GM19324 (cell line): ENCODE results near the gene MAP2K7.
A peak's percentile ranks its signal among the peaks of the same experiment; 100 is the strongest.
"Not testable (repeated sequence)": the region's sequence is repeated elsewhere in the genome, so short reads cannot be mapped to it uniquely, and the experiment has no call there.

ENCODE experiments used
- ATAC-seq: cut with Tn5 transposase; IDR thresholded peaks from one replicate; pipeline ENCODE4 v1.9.1; 2021; ENCODE audit warnings: mild to moderate bottlenecking, moderate library complexity; ENCODE audit not compliant: unreplicated experiment, low FRiP score

Gene MAP2K7

DNA sequence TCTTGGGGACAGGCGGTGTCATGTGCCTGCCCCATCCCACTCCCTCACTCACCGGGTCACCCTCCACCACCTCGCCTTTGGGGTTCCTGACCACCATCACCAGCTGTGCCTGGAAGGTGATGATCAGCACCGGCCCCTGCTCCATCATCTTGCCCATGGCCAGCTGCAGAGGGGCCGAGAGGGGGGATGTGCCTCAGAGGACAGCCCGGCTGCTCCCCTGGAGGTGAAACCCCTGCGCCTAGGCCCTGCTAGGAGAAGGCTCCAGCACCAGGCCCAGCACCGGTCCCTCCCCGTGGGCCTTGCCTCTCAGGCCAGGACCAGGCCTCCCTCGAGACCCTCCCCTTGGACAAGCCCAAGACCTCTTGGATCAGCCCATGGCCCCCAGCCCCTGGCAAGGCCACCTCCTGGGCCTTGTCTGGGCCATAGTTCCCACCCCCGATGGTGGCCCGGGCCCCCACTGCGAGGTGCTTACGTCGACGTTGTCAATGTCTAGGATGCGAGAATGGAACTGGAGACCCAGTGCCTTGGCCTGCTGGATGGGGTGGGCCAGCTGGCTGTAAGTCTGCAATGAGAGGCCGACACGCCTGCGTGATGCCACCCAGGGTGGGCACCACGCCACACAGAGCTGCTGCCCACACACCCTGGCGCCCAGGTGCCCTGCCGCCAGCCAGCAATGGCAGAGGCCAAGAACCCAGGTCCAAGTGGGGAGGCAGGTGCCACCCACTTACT is 24.1 kb downstream of the MAP2K7 start:
- ATAC-seq: no peak

DNA sequence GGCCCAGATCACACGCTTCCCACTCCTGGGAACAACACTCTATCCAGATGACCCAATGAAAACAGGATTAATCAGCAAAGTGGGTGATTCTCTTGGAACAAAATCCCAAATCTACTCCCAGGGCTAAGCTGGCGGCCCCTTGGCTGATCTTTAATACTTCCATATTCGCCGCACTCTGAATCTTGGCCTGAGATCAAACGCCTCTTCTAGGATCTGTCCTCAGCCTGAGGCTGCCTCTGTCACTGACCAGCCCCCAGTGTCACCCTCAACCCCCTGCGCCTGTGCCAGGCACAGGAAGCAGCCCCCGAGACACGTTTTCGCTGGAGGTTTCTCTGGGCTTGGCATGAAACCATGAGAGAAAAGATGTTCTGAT is 24.6 kb downstream of the MAP2K7 start:
- no peak for ATAC-seq

DNA sequence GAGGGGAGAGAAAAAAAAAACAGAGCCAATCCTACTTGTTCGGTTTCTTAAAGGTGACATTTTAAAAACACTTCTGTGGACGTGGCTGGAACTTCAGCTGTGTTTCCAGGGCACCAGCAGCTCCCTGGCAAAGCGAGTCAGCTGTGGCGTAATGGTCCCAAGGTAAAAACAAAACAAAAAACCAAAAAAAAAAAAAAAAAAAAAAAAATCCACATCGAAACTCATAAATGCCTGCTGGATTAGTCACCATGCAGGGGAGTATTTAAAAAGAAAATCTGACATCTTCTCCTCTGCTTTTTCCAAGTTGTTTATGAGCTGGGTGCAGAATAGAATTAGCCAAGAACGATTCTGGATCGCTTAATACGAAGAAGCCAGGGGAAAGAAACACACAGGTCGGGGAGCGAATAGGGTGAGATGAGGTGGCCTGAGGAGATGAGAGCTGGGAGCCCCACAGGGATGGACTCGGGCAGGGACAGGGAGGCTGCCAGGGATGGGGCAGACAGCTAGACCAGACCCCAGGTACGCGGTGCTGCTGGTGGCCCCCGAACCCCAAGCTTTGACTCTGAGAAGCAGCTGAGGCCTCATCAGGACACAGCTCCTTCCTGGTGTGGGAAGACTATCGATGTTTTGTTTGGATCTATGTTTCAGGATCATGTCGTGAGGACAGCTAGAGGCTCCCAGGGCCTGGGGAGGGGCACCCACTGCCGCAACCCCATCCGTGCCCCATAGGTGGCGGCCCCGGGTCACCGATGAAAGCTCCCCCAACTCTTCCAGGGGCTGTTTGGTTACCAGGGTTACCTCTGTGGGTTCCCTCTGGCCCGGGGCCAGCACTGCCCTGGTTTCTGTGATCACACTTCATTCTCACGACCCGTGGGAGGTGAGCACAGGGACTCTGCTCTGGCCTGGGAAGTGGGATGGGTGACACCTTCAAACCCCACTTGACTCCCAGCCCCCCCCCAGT is 25.3 kb downstream of the MAP2K7 start:
- no peak for ATAC-seq

DNA sequence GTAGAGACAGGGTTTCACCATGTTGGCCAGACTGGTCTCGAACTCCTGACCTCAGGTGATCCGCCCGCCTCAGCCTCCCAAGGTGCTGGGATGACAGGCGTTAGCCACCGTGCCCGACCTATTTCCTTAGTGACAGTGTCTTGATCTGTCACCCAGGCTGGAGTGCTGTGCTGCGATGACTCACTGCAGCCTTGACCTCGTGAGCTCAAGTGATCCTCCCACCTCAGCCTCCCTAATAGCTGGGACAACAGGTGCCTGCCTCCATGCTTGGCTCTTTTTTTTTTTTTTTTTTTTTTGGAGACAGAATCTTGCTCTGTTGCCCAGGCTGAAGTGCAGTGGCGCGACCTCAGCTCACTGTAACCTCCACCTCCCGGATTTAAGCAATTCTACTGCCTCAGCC is 26.4 kb downstream of the MAP2K7 start:
- not testable (repeated sequence) for ATAC-seq

DNA sequence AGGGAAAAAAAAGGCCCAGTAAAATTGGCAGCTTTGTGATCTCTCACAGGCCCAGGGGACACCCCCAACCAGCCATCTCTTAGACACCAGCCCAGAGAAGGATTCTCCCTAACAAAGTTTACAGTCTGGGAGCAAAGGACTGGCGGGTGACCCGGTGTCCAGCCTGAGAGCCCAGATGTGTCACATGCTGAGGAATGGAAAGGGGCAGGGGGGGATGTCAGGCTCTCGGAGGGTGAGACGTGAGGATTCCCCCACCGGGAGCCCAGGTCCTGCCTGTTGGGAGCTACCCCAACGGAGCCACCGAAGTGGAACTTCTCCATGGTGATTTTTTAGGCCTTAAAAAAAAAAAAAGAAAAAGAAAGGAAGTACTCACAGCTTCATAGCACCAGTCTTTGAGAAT is 27.1 kb downstream of the MAP2K7 start:
- ATAC-seq: no peak

DNA sequence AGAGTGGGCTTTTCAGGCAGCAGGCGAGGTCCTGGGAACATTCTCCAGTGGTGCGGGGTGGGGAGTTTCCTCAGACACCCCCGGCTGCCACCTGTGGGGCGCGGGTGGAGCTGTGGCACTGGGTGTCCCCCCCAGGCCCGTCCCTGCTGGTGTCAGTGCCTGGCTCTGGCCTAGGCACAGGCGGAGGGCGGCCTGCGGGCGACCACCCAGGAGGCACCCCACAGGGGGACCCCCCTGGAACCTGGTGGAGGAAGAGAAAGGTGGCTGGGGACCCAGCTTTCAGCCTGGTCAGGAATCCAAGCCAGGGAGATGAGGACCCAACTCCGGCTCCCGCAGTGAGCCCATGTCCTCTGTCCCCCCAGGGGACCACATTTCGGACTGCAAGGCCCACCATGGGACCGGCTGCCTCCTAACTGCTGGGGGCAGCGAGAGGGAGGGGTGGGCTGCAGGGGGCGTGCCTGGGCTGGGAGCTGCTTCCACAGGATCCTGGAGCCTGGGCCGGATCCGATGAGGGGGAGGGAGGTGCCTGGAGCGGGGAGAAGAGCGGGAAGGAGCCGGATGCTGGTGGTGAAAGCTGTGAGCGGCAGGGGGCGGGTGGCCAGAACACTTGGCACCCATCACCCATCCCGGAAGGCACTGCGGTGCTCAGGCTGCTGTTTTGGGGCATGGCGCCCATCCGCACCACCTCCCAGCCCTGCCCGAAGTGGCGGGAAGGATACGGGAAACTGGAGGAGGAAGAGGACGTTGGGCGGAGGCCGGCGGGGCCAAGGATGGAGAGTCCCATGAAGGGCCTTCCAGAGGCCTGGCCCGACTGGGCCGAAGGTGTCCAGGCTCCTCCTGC is 27.8 kb downstream of the MAP2K7 start:
- ATAC-seq: no peak

DNA sequence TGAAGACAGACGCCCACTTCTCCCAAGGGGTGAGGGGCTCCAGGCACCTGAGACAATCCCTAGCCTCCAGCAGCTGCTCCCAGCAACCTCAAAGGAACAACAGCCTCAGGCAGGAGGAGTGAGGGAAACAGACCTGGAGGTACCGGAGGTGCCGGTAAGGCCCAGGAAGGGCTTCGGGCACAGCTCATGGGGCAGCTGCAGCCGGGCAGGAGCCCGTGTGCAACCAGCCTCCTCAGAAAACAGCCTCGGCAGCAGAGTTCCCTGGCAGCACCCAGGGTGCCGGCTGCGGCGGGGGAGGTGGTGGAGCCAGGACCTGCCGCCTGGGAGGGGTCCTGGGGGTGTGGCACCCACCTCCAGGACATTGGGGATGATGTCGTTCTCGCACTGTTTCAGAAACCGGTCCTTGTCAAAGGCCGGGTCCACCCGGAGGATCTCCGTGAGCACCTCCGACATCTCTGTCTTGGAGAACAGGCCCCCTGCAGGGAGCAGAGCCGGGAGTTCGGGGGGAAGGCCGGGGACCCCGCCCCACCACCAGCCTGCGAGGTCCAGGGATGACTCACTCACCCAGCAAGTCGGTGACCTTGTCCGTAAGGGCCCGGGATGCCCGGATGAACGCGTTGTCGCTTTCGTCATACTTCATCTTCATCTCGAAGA is 28.7 kb downstream of the MAP2K7 start:
- no peak for ATAC-seq

DNA sequence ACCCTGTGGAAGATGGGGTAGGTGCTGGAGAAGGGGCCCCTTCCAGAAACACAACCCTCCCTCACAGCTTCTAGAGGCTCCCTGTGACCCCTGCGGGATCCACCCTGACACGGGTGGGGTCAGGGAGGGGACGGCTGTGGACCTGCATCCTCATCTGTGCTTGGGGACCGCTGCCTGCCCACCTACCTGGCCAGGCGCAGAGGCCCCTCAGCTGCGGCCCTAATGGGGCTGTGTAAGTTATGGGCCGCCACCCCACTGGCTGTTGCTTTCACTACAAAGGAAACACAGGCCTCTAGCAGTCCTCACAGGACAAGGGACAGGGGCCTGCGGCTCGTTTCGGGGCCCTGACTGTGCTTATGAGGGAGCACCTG is 29.2 kb downstream of the MAP2K7 start:
- no peak for ATAC-seq

DNA sequence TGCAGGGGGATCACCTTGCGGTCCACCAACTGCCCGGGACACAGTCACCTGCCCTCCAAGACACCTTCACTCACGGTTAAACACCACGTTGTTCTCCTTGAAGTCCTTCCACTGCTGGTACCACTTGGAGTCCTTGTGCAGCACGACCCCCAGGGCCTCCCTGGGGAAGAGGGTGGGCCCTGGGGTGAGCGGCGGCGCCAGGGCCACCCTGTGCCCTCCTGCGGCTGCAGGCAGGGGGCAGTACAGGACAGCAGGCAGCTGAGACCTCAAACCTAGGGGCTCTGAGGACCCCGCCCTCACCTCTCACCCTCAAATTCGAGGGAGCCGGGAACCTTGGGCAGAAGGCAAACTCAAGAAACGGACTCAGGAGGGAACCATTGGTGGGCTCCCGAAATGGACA is 29.7 kb downstream of the MAP2K7 start:
- ATAC-seq: no peak

DNA sequence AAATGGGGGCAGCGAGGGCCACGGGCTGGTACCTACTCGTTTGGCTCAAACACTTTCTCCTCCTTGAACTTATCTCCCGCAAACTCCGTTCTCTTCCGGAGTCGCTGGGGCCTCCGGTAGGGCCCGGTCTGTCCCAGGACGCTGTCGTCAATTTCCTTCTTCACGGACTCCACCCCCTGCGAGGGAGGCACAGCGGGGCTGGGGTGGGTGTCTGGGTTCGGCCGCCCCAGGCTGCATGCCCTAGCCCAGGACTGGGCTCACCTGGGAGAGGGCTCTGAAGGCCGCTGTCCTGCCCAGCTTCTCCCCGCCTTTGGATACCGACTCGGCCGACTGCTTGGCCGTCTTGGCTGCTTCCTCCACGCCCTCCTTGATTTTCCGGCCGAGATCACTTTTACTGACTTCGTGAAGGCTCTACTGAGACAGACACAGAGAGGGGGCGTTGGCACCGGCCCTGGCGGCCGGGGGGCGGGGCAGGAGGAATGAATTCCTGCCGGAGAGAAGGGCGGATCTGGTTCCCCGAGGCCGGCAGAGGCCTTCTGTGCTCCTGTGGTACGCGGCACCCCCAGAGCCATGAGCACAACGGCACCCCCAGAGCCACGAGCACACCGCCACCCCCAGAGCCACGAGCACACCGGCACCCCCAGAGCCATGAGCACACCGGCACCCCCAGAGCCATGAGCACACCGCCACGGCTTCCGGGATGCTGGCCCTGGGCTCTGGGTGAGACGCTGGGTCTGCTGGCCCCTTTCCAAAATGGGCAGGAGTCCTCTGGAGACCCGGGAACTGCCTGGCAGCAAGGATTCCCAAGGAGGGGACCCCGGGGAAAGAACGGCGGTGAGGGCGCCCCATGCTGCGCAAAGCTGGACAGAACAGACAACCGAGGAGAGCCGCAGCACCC is 30.4 kb downstream of the MAP2K7 start:
- ATAC-seq: no peak

DNA sequence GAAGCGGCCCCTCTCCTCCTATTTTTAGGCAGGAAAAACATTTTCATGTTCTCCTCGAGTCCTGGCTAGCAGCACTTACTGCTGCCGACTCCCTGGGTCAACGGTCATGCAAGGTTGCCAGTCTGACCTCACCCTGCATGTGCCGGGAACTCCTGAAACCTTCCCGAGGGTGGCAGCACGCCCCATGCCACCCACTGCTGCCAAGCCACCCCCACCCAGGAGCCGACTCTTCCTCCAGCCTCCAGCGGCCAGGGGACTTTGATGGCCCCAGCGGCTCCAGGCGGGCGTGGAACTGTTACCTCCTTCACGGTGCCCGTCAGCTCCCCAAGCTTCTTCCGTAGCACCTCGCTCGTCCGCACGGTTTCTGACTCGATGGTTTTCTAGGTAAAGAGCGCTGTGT is 31.1 kb downstream of the MAP2K7 start:
- ATAC-seq: no peak

DNA sequence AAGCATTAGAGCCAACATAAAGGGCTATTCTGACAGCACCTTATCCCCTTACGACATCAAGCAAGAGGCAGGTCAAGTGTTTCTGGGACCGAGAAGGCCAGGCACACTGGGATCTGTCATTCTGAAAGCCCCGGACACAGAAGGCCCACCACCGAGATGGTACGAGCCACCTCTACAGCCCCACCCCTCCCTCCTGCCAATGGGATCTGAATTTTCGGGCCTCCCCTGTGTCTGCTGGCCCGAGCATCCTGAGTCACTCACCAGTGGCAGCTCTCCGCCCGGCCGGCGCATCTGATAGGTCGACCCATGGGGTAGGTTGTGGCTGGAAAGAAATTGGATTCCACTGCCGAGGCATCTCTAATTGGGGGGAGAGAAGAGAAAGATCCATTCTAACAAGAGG is 37.2 kb downstream of the MAP2K7 start:
- no peak for ATAC-seq

DNA sequence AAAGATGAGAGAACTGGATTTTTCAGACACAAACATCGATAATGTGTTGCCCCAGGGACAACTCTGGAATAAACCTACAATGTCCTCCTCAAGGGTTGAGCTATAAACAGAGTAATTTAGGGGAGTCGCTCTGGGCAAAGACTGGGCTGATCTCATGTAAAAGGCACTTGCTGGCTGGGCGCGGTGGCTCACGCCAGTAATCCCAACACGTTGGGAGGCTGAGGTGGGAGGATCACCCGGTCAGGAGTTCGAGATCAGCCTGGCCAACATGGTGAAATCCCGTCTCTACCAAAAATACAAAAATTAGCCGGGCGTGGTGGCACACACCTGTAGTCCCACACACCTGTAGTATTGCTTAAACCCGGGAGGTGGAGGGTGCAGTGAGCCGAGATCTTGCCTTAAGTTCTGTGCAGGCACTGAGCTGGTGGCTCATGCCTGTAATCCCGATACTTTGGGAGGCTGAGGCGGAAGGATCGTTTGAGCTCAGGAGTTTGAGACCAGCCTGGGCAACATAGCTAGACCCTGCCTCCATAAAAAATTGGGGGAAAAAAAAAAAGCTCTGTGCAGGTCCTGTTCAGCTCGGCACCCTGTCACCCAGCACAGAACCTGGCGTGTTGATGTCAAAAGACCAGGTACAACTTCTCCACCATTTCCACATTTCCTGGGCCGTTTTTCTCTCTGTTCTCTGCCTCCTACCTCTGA is 38.4 kb downstream of the MAP2K7 start:
- no peak for ATAC-seq

DNA sequence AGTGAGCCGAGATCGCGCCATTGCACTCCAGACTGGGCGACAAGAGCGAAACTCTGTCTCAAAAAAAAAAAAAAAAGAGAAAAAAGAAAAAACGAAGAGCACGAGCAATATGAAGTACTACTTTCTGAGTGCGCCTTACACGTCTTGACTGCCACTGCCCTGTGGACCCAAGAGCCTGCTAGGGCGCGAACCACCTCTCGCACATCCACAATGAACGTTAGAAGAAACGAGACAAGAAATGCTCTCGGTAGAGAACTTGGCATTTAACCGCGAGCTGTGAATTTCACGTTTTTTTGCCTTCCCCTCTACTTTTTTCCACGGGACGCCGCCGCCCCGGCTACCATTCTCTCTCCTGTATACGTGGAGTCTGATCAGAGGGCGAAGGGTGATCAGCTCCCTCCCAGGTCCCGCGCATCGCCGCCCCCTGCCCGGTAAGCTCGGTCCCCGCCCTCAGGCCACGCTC is 39.3 kb downstream of the MAP2K7 start:
- ATAC-seq: no peak

DNA sequence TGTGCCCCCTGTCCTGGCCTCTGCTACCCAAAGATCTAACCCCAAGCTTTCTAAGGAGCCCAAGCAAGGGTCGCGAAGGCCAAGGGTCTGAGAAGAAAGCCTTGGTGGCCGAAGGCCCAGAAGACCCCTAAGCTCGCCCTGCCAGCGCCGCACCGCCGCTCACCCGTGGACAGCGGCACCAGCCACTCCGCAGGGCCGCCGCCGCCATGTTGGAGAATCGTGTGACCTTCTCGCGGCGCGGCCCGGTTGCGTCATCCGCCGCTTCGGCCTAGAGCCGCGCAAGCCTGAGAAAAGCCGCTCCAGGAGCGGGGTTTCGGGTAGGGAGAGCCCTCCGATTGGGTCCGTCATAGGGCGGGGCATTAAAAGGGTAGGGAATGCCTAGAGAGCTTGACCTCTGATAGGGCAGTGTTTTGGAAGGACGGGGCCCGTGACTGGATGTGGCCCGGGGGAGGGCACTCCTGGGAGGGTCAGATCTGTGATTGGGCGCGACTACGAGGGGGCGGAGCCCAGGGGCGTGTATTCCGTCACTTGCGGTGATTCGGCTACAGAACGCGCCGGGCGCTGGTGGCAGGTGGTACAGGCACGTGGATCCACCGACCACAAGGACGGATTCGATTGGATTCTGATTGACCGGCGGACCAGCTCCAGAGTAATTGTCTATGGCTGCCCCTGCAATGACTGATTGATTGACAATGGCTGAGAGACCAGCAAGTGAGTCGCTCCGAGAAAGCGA is 39.9 kb downstream of the MAP2K7 start, which contains the start of gene TIMM44:
TSS of gene TIMM44 (minus strand) at position 223 of the 733 bp plus-strand sequence. CDS start at position 208, 15 bp downstream.
- ATAC-seq: peak; percentile 94

DNA sequence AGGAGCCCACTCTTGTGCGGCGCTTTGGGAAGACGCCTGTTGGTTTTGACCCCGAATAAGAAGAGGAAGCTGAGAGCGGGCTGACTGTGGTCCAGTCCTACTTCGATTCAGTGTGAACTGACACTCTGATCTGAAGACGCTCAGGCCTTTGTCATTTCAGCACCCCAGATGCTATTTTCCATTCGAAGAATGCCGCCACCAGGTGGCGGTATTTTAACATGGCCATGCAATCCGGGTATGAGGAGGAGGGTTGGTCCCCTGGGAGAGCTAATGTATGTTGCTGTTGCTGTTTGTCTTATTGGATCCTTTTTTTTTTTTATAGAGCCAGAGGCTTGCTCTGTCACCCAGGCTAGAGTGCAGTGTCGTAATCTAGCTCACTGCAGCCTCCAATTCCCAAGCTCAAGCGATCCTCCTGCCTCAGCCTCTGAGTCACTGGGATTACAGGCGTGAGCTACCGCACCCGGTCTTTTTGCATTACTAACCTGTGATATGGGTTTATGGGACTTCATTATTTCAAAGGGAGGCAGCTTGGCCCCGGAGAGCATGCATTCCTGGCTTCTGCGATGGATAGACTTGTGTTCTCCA is 40.6 kb downstream of the MAP2K7 start:
- ATAC-seq: peak; percentile 18

DNA sequence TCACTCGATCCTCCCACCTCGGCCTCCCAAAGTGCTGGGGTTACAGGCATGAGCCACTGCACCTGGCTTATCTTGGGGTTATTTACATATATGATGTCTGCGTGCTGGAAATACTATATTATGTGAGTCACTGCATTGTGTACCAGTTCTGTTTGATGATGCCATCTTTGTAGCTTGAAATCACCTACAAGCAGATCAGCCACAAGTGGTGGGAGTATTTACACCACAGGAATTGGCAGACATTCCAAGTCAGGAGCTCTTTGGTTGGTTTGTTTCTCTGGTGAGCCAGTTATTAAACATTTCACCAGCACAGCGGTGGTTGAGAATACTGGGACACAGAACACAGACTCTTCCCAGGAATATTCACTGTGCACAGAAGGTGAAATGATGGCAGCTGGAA is 44.3 kb downstream of the MAP2K7 start:
- no peak for ATAC-seq

DNA sequence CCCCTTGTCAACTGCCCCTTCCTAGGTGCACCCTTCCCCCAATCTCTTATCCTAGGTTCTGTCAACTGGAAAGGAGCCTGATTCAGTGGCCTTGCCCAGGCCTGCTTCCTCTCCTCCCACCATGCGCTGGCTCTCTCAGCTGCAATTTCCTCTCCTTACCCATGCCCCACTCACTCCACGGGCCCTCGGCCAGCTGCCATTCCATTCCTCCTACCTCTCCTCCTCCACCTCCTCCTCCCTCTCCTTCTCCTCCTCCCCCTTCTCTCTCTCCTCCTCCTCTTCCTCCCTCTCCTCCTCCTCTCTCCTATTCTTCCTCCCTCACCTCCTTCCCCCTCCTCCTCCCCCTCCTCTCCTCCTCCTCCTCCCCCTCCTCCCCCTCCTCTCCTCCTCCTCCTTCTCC is 49.4 kb downstream of the MAP2K7 start:
- ATAC-seq: no peak
